GM12873 (cell line): ENCODE results near the gene AGBL1.

Experiments
- CTCF ChIP-seq: IDR thresholded peaks from 2 replicates; pipeline ENCODE4 v1.5.1; 2012; ENCODE audit warnings: low read depth, mild to moderate bottlenecking, moderate library complexity, low read length, control low read depth; ENCODE audit not compliant: insufficient read depth; ENCODE audit errors: missing control alignments

The AGBL1 gene

DNA sequence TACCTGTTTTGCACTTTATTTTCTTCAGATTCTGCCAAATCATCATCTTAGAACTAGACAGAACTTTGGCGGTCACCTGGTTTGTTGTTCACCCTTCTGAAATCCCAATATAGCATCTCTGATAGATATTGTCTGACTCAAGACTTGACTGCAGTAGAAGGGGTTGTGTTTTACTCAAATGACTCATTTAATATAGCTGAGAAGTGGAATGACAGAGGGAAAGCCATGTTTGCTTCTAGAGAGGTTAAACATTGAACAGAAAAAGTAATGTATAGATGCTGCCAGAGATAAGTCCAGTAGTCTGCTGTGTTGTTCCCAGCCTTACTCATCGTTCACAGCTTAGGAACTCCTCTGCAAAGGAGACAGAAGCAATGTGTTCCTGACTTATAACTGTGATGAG lies 402.0 kb downstream of the AGBL1 start:
- TF ChIP-seq CTCF: no peak

GRCh38 chr15:86483936-86484335 lies 404.3 kb downstream of the AGBL1 start:
- no peak for TF ChIP-seq CTCF

DNA sequence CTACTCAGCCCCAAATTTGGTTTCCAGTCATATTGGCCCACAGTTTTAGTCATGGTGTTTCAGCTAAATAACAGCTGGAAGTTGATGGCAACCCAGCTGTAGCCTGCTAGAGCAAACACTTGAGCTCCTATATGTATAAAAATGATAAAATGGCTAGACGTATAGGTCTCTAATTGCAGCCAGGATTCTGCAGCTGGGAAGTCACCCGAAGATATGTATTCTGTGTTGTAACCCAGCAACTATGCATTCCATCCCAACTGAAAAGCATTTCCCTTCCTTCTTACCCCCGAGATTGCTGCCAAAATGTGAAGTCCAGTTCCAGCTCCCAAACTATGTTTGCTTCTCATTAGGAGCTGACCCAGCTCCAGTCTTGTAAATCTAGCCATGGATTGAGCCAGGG lies 408.4 kb downstream of the AGBL1 start:
- no peak for TF ChIP-seq CTCF

DNA sequence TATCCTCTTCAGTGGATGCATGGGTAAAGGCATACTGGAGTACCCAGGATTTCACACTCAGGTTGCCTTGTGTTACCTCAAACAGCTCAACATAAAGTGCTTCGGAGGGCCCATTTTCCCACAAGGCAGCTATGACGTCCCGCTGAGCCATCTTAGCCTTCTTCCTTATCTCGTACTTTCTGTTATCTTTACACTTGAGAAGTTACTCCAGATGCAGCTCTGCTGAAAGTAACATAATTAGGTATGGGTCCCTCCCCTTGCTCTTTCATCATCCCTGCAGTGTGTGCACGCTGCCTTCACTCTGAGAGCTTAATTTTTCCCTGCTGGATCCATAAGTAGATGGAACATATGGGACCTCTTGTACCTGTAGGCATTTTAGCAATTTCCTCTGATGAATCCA lies 410.3 kb downstream of the AGBL1 start:
- TF ChIP-seq CTCF: no peak

DNA sequence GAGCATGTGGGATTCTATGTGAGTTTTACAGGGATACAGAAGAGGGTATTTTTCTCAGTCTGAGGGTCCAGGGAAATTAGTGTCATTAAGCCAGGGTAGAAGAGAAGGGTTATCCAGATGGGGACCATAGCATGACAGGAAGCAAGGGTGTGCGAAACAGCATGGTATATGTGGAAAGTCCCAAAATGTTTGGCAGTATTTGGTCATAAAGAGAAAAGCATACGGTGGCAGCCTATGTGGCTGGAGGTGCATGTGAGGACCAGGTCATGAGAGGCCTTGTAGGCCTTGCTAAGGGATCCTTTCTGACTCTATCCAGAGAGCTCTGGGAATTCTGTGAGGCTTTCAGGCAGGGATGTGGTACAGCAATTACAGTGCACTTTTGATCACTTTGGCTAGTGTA lies 411.4 kb downstream of the AGBL1 start:
- no peak for TF ChIP-seq CTCF

- no peak for TF ChIP-seq CTCF
Measured at GRCh38 chr15:86493884-86494283, 414.2 kb downstream of the AGBL1 start.

GRCh38 chr15:86494475-86494874 lies 414.8 kb downstream of the AGBL1 start:
- no peak for TF ChIP-seq CTCF
